Skeletal muscle satellite cell (primary cell): ENCODE data around the gene SELENOK. TPM values are rescaled to one million over a fixed set of nuclear protein-coding genes. Genes with fewer than 3 reads are reported as not detected.
"Not testable (repeated sequence)": the region's sequence is repeated elsewhere in the genome, so short reads cannot be mapped to it uniquely, and the experiment has no call there.

ENCODE experiments used
- H3K27me3 ChIP-seq: 2 replicates; pipeline ENCODE4 v1.7.0; 2013; ENCODE audit warnings: low read length; ENCODE audit not compliant: control insufficient read depth, insufficient read depth
- H3K36me3 ChIP-seq: 2 replicates; pipeline ENCODE4 v1.7.0; 2013; ENCODE audit warnings: mild to moderate bottlenecking, control low read depth, low read length; ENCODE audit not compliant: insufficient read depth
- H3K4me1 ChIP-seq: 2 replicates; pipeline ENCODE4 v1.7.0; 2013; ENCODE audit warnings: low read length; ENCODE audit not compliant: control insufficient read depth, insufficient read depth
- H3K4me2 ChIP-seq: 2 replicates; pipeline ENCODE4 v1.7.0; 2013; ENCODE audit warnings: mild to moderate bottlenecking, low read length
- H3K4me3 ChIP-seq: 2 replicates; pipeline ENCODE4 v1.7.0; 2013; ENCODE audit warnings: low read length
- H3K9ac ChIP-seq: 2 replicates; pipeline ENCODE4 v1.7.0; 2013; ENCODE audit warnings: mild to moderate bottlenecking, low read depth, low read length, moderate library complexity
- H3K9me3 ChIP-seq: replicated peaks from 2 replicates; pipeline ENCODE4 v1.7.0; 2013; ENCODE audit warnings: mild to moderate bottlenecking, control low read depth, low read length
- total RNA-seq: library from RNA; depleted of rRNA; stranded (reverse); fragments of >200 nt; gene quantifications from 2 replicates; pipeline ENCODE4 v1.2.3, GENCODE V29; 2012; rRNA removed

Gene SELENOK
- 11.4 and 19.4 TPM in 2 replicates for total RNA-seq

GRCh38 chr3:53891497-53892285 is at the start of gene SELENOK:
SELENOK (minus strand) TSS chr3:53891859.
- peaks cover 16% of the 10 kb centered on the region for H3K4me1 ChIP-seq
- H3K4me2 ChIP-seq: peak within 1 kb of the TSS; percentile 90
- peaks cover 11% of the 10 kb centered on the region for H3K27me3 ChIP-seq
- no peaks in the 10 kb centered on the region for H3K9me3 ChIP-seq
- peaks cover 9% of the 10 kb centered on the region for H3K36me3 ChIP-seq
- H3K4me3 ChIP-seq: peak within 1 kb of the TSS; percentile 84
- H3K9ac ChIP-seq: peak within 1 kb of the TSS; percentile 92

GRCh38 chr3:53941184-53941583 is 49.5 kb upstream of the SELENOK start:
- Histone ChIP-seq H3K36me3 (no peaks in the 10 kb centered on the region), H3K4me2 (peak overlapping the region; percentile 33), H3K4me3 (no peak overlapping the region), H3K4me1 (peaks cover 6% of the 10 kb centered on the region), H3K9me3 (no peaks in the 10 kb centered on the region), H3K9ac (peak overlapping the region; percentile 23), H3K27me3 (no peaks in the 10 kb centered on the region)

- Histone ChIP-seq H3K9me3 (no peaks in the 10 kb centered on the region), H3K4me3 (no peak overlapping the region), H3K4me2 (peak overlapping the region; percentile 33), H3K36me3 (no peaks in the 10 kb centered on the region), H3K4me1 (peaks cover 6% of the 10 kb centered on the region), H3K27me3 (no peaks in the 10 kb centered on the region), H3K9ac (no peak overlapping the region)
Observed at GRCh38 chr3:53940623-53941022, 49.0 kb upstream of the SELENOK start.

- H3K4me3 ChIP-seq: no peak overlapping the region
- no peak overlapping the region for H3K4me2 ChIP-seq
- peaks cover 6% of the 10 kb centered on the region for H3K4me1 ChIP-seq
- H3K9ac ChIP-seq: no peak overlapping the region
- no peaks in the 10 kb centered on the region for H3K9me3 ChIP-seq
- H3K36me3 ChIP-seq: no peaks in the 10 kb centered on the region
- H3K27me3 ChIP-seq: no peaks in the 10 kb centered on the region
Observed at GRCh38 chr3:53939813-53940212, 48.2 kb upstream of the SELENOK start.

DNA sequence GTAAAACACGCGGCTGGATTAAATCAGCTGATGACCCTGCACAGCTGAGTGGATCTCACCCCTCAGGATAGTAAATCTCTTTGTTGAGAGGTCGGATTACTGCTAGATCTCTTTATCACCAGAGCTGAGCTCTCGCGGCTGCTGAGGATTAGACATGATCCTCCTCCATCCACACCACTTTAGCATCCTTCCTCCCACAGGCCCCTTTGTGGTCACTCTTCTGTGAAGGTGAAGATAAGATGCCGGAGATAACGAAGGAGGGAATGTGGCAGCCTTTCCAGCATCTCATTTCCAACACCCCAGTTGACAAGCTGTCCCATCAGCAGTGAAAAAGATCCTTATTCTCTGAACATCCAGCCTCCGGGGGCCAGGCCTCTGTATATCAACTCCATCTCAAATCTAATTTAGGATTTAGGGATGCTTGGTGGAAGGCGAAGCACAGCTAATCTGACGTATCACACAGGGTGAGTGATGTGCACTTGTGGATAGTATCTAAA is 47.5 kb upstream of the SELENOK start:
- Histone ChIP-seq H3K4me2 (no peak overlapping the region), H3K9ac (no peak overlapping the region)

DNA sequence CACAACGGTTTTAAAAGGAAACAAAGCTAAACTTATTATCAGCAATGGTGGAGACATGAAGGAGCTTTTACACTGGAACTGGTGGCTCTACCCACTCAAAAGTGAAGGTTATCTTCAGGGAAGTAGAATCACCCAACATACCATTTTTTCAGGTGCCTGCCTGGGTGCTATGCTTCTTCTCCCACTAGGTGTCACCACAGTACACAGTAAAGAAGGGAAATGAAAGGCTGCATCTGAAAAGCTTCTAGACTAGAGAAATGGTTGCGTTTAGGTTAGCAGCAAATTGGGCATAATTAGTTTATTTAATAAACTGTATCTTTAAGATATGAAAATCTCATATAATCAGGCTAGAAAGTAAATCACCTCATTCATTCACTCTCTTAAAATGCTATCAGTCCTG is 47.0 kb upstream of the SELENOK start:
- Histone ChIP-seq H3K36me3 (no peaks in the 10 kb centered on the region), H3K4me2 (no peak overlapping the region), H3K9ac (no peak overlapping the region), H3K4me3 (no peak overlapping the region), H3K9me3 (no peaks in the 10 kb centered on the region), H3K4me1 (peaks cover 6% of the 10 kb centered on the region), H3K27me3 (no peaks in the 10 kb centered on the region)

More for the DNA sequence above, 47.5 kb upstream of the SELENOK start:
- Histone ChIP-seq H3K27me3 (no peaks in the 10 kb centered on the region), H3K9me3 (no peaks in the 10 kb centered on the region), H3K4me3 (no peak overlapping the region), H3K4me1 (peaks cover 6% of the 10 kb centered on the region), H3K36me3 (no peaks in the 10 kb centered on the region)

DNA sequence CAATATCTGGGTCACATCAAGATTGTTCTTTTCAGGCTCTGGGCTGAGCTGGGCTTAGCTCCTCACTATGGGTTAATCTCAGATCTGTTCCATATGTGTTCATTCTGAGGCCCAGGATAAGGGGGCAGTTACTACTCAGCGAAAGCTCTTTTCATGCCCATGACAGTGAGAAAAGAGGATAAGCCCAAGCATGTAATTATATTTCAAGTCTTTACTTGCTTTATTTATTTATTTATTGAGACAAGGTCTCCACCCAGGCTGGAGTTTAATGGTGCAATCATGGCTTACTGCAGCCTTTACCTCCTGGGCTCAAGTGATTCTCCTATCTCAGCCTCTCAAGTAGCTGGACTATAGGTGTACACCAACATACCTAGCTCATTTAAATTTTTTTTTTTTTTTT is 44.7 kb upstream of the SELENOK start:
- Histone ChIP-seq H3K4me1 (peaks cover 6% of the 10 kb centered on the region), H3K27me3 (no peaks in the 10 kb centered on the region), H3K9ac (no peak overlapping the region), H3K4me3 (no peak overlapping the region), H3K36me3 (no peaks in the 10 kb centered on the region), H3K4me2 (no peak overlapping the region), H3K9me3 (no peaks in the 10 kb centered on the region)

DNA sequence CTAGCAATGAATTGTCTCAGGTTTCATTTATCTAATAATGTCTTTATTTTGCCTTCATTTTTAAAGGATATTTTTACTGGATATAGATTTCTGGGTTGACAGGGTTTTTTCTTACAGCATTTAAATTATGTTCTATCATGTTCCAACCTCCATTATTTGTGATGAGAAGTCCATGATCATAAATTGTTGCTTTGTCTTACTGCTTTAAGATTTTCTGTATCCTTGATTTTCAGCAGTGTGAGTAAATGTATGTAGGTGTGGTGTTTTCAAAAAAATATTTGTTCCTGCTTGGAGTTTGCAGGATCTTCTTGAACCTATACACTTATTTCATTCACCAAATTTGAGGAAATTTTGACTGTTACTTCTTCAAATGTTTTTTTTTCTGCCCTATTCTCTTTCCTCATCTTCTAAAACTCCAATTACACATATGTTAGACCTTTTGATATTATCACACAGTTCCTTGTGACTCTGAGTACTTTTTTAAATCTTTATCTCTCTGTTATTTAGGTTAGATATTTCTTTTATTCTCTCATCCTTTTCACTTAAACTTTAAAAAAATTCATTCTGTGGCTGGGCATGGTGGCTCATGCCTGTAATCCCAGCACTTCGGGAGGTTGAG is 43.7 kb upstream of the SELENOK start:
- Histone ChIP-seq H3K36me3 (no peaks in the 10 kb centered on the region), H3K4me1 (no peaks in the 10 kb centered on the region), H3K4me3 (no peak overlapping the region), H3K27me3 (no peaks in the 10 kb centered on the region), H3K9ac (no peak overlapping the region), H3K4me2 (no peak overlapping the region), H3K9me3 (no peaks in the 10 kb centered on the region)

- H3K4me3 ChIP-seq, H3K27me3 ChIP-seq, H3K36me3 ChIP-seq, H3K9me3 ChIP-seq, H3K4me2 ChIP-seq, H3K4me1 ChIP-seq, H3K9ac ChIP-seq: not testable (repeated sequence)
Observed at GRCh38 chr3:53927208-53927872, 35.7 kb upstream of the SELENOK start.

DNA sequence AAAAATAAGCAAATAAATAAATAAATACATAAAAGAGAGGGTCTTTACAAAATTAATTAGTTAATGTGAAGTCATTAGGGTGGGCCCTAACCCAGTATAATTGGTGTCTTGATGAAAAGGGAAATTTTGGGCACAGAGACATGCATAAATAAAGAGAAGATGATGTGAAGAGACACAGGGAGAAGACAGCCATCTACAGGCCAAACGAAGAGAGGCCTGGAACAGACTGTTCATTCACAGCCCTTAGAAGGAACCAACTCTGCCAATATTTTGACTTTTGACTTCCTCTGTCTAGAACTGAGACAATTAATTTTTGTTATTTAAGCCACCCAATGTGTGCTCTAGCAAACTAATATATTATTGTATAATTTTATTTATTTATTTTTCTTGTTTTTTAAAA is 29.6 kb upstream of the SELENOK start:
- H3K4me1 ChIP-seq: no peaks in the 10 kb centered on the region
- H3K9ac ChIP-seq: no peak overlapping the region
- no peak overlapping the region for H3K4me2 ChIP-seq
- H3K4me3 ChIP-seq: no peak overlapping the region
- H3K9me3 ChIP-seq: no peaks in the 10 kb centered on the region
- H3K27me3 ChIP-seq: no peaks in the 10 kb centered on the region
- H3K36me3 ChIP-seq: no peaks in the 10 kb centered on the region

DNA sequence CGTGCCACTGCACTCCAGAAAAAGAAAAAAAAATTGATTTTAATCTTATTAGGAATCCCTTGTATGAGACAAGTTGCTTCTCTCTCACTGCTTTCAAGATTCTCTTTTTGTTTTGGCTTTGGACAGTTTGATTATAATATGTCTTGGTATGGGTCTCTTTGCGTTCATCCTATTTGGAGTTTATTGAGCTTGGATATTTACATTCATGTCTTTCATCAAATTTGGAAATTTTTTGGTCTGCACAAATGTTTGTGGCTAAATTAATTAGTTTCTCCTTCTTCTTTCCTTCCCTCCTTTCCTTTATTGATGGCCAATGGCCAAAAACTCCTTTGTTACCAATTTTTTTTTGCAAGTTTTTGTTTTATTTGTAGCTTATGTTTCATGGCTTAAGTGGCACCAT is 28.1 kb upstream of the SELENOK start:
- no peaks in the 10 kb centered on the region for H3K36me3 ChIP-seq
- H3K9ac ChIP-seq: no peak overlapping the region
- no peaks in the 10 kb centered on the region for H3K27me3 ChIP-seq
- H3K4me3 ChIP-seq: no peak overlapping the region
- H3K4me1 ChIP-seq: no peaks in the 10 kb centered on the region
- no peak overlapping the region for H3K4me2 ChIP-seq
- H3K9me3 ChIP-seq: no peaks in the 10 kb centered on the region
